Measurements from ENCODE around the gene FAM240A. TPM values are rescaled to one million over a fixed set of nuclear protein-coding genes. Genes with fewer than 3 reads are reported as not detected.

FAM240A gene
- total RNA-seq, 1 donor from 2014 or later: not detected

- Histone ChIP-seq H3K27me3 (ENCODE audit: control insufficient read depth, insufficient read depth, low read length) (no peaks in the 10 kb centered on the region), H3K36me3 (ENCODE audit: control insufficient read depth, insufficient read depth, low read length) (no peaks in the 10 kb centered on the region), H3K4me3 (ENCODE audit: low read depth, low read length) (no peak overlapping the region)
- no peak for TF ChIP-seq CTCF (IDR thresholded peaks at IDR 0.05; ENCODE audit: insufficient read depth, low read length, severe bottlenecking)
- no peak for DNase-seq (ENCODE audit: low read depth)
- FAIRE-seq: no peak
Measured at GRCh38 chr3:46664188-46664970, 52.1 kb downstream of the FAM240A start.

- DNase-seq (ENCODE audit: low read depth) (no peak), FAIRE-seq (peak; percentile 43)
- Histone ChIP-seq H3K4me3 (ENCODE audit: low read depth, low read length) (no peak overlapping the region), H3K27me3 (ENCODE audit: control insufficient read depth, insufficient read depth, low read length) (no peaks in the 10 kb centered on the region), H3K36me3 (ENCODE audit: control insufficient read depth, insufficient read depth, low read length) (no peaks in the 10 kb centered on the region)
- TF ChIP-seq CTCF (IDR thresholded peaks at IDR 0.05; ENCODE audit: insufficient read depth, low read length, severe bottlenecking): no peak
Measured at GRCh38 chr3:46664971-46665762, 52.8 kb downstream of the FAM240A start.

- Histone ChIP-seq H3K4me3 (ENCODE audit: low read depth, low read length) (no peak overlapping the region), H3K27me3 (ENCODE audit: control insufficient read depth, insufficient read depth, low read length) (no peaks in the 10 kb centered on the region), H3K36me3 (ENCODE audit: control insufficient read depth, insufficient read depth, low read length) (peaks cover 2% of the 10 kb centered on the region)
- FAIRE-seq: peak; percentile 50
- DNase-seq (ENCODE audit: low read depth): no peak
- no peak for TF ChIP-seq CTCF (IDR thresholded peaks at IDR 0.05; ENCODE audit: insufficient read depth, low read length, severe bottlenecking)
Measured at GRCh38 chr3:46665763-46666452, 53.6 kb downstream of the FAM240A start.

GRCh38 chr3:46666453-46666845 is 54.1 kb downstream of the FAM240A start:
- Histone ChIP-seq H3K4me3 (ENCODE audit: low read depth, low read length) (no peak overlapping the region), H3K36me3 (ENCODE audit: control insufficient read depth, insufficient read depth, low read length) (peaks cover 6% of the 10 kb centered on the region), H3K27me3 (ENCODE audit: control insufficient read depth, insufficient read depth, low read length) (no peaks in the 10 kb centered on the region)
- DNase-seq (ENCODE audit: low read depth): no peak
- FAIRE-seq: no peak
- TF ChIP-seq CTCF (IDR thresholded peaks at IDR 0.05; ENCODE audit: insufficient read depth, low read length, severe bottlenecking): no peak

- Histone ChIP-seq H3K36me3 (ENCODE audit: control insufficient read depth, insufficient read depth, low read length) (peaks cover 13% of the 10 kb centered on the region), H3K4me3 (ENCODE audit: low read depth, low read length) (no peak overlapping the region), H3K27me3 (ENCODE audit: control insufficient read depth, insufficient read depth, low read length) (no peaks in the 10 kb centered on the region)
- TF ChIP-seq CTCF (IDR thresholded peaks at IDR 0.05; ENCODE audit: insufficient read depth, low read length, severe bottlenecking): no peak
- DNase-seq (ENCODE audit: low read depth) (no peak), FAIRE-seq (peak; percentile 52)
Measured at GRCh38 chr3:46667061-46667621, 54.8 kb downstream of the FAM240A start.
